ENCODE measurements around the gene ZFP36L2. TPM values are rescaled to one million over a fixed set of nuclear protein-coding genes. Genes with fewer than 3 reads are reported as not detected.

The ZFP36L2 gene
- total RNA-seq, 2 donors from 2014 or later = 77.1 to 114 TPM

- no peaks in the 10 kb centered on the region for H3K9me3 Mint-ChIP-seq
Observed at GRCh38 chr2:43196768-43197587, 29.4 kb downstream of the ZFP36L2 start.

GRCh38 chr2:43194121-43194869 is 32.1 kb downstream of the ZFP36L2 start:
- Mint-ChIP-seq H3K4me1 (peaks cover 40% of the 10 kb centered on the region), H3K9me3 (no peaks in the 10 kb centered on the region), H3K27ac (peak overlapping the region; percentile 94), H3K36me3 (ENCODE audit: low read depth) (no peaks in the 10 kb centered on the region), H3K4me3 (peak overlapping the region; percentile 43), H3K27me3 (ENCODE audit: insufficient read depth) (no peaks in the 10 kb centered on the region)
- DNase-seq = peak; percentile 68
- H3K9me3 ChIP-seq (ENCODE audit: control insufficient read depth, low read length) = no peaks in the 10 kb centered on the region
- no peaks in the 10 kb centered on the region for H3K27me3 ChIP-seq (ENCODE audit: control insufficient read depth, insufficient read depth, low read length, poor library complexity, severe bottlenecking)
- H3K4me3 ChIP-seq (ENCODE audit: low read length) = no peak overlapping the region
- peaks cover 9% of the 10 kb centered on the region for H3K4me1 ChIP-seq (ENCODE audit: control insufficient read depth, insufficient read depth, low read length)
- WGBS, 2 experiments (ENCODE audit: insufficient coverage in 1 of 2, insufficient read length in 1 of 2) = 75 to 83% methylated on average over 9 to 13 of the region's 13 CpGs
- no peaks in the 10 kb centered on the region for H3K36me3 ChIP-seq (ENCODE audit: control insufficient read depth, insufficient read depth, low read length)
- no peak overlapping the region for H3K9ac ChIP-seq (ENCODE audit: extremely low read depth, low read length, poor library complexity, severe bottlenecking)
- TF ChIP-seq CTCF (conservative IDR thresholded peaks at IDR 0.05) = no peak
- H3K27ac ChIP-seq (ENCODE audit: low read depth, low read length) = peak overlapping the region; percentile 10

More at GRCh38 chr2:43196768-43197587, 29.4 kb downstream of the ZFP36L2 start:
- Histone ChIP-seq H3K27ac (ENCODE audit: low read depth, low read length) (no peak overlapping the region), H3K36me3 (ENCODE audit: control insufficient read depth, insufficient read depth, low read length) (no peaks in the 10 kb centered on the region), H3K4me3 (ENCODE audit: low read length) (no peak overlapping the region), H3K9me3 (ENCODE audit: control insufficient read depth, low read length) (no peaks in the 10 kb centered on the region), H3K27me3 (ENCODE audit: control insufficient read depth, insufficient read depth, low read length, poor library complexity, severe bottlenecking) (no peaks in the 10 kb centered on the region), H3K9ac (ENCODE audit: extremely low read depth, low read length, poor library complexity, severe bottlenecking) (no peak overlapping the region), H3K4me1 (ENCODE audit: control insufficient read depth, insufficient read depth, low read length) (peaks cover 14% of the 10 kb centered on the region)
- no peak for DNase-seq
- no peak for TF ChIP-seq CTCF (conservative IDR thresholded peaks at IDR 0.05)
- Mint-ChIP-seq H3K27me3 (ENCODE audit: insufficient read depth) (no peaks in the 10 kb centered on the region), H3K27ac (peak overlapping the region; percentile 8), H3K4me1 (peaks cover 31% of the 10 kb centered on the region), H3K36me3 (ENCODE audit: low read depth) (no peaks in the 10 kb centered on the region), H3K4me3 (no peak overlapping the region)
- 85 to 91% methylated on average over 8 to 12 of the region's 12 CpGs for WGBS, 2 experiments (ENCODE audit: insufficient coverage in 1 of 2, insufficient read length in 1 of 2)

GRCh38 chr2:43193652-43194120 is 32.7 kb downstream of the ZFP36L2 start:
- H3K27ac ChIP-seq (ENCODE audit: low read depth, low read length) = no peak overlapping the region
- Mint-ChIP-seq H3K36me3 (ENCODE audit: low read depth) (no peaks in the 10 kb centered on the region), H3K27me3 (ENCODE audit: insufficient read depth) (no peaks in the 10 kb centered on the region), H3K27ac (peak overlapping the region; percentile 94), H3K4me3 (no peak overlapping the region), H3K4me1 (peaks cover 40% of the 10 kb centered on the region), H3K9me3 (no peaks in the 10 kb centered on the region)
- peaks cover 9% of the 10 kb centered on the region for H3K4me1 ChIP-seq (ENCODE audit: control insufficient read depth, insufficient read depth, low read length)
- no peak overlapping the region for H3K9ac ChIP-seq (ENCODE audit: extremely low read depth, low read length, poor library complexity, severe bottlenecking)
- WGBS, 2 experiments (ENCODE audit: insufficient coverage in 1 of 2, insufficient read length in 1 of 2) = 83 to 94% methylated on average over 3 of the region's 4 CpGs
- H3K36me3 ChIP-seq (ENCODE audit: control insufficient read depth, insufficient read depth, low read length) = no peaks in the 10 kb centered on the region
- no peaks in the 10 kb centered on the region for H3K27me3 ChIP-seq (ENCODE audit: control insufficient read depth, insufficient read depth, low read length, poor library complexity, severe bottlenecking)
- H3K9me3 ChIP-seq (ENCODE audit: control insufficient read depth, low read length) = no peaks in the 10 kb centered on the region
- no peak overlapping the region for H3K4me3 ChIP-seq (ENCODE audit: low read length)
- no peak for DNase-seq
- TF ChIP-seq CTCF (conservative IDR thresholded peaks at IDR 0.05) = no peak
